HG03342 (cell line): ENCODE results near the gene COX6A1.

Experiments used
- ATAC-seq: cut with Tn5 transposase; IDR thresholded peaks from one replicate; pipeline ENCODE4 v1.9.1; 2021; ENCODE audit warnings: mild to moderate bottlenecking, moderate library complexity; ENCODE audit not compliant: unreplicated experiment

The COX6A1 gene

DNA sequence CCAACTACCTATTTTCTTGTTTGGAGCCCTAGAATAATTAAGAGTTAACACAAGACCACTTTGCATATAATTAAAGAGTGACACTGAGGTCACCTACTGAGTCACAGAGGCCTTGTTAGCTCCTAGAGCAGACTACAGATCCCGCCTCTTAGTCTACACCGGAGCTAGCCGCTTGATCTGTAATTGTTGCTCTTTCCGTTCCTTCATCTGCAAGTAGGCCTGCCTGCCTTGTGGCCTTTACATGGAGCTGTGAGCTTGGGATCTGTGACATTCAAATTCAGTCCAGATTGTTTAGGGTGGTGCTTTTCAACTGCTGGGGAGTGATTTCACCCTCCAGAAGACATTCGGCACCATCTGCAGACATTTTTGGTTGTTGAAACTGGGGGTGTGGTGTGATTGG, 52.4 kb downstream of the COX6A1 start:
- no peak for ATAC-seq
